Loucy (cell line): ENCODE results near the gene ELMO2.

Source experiments
- H2AFZ ChIP-seq: fragments of 200-600 bp; sonication (generic); 2 replicates; pipeline ENCODE4 v1.6.0; 2016; ENCODE audit warnings: antibody characterized with exemption, mild to moderate bottlenecking, low read length, moderate library complexity
- H3F3A ChIP-seq: fragments of 200-600 bp; 2 replicates; pipeline ENCODE4 v1.6.0; 2016; ENCODE audit warnings: antibody characterized with exemption, low read depth, mild to moderate bottlenecking
- H3K27me3 ChIP-seq: fragments of 200-600 bp; sonication (generic); 2 replicates; pipeline ENCODE4 v1.6.1; 2014; ENCODE audit warnings: low read length, mild to moderate bottlenecking; ENCODE audit not compliant: insufficient read depth, poor library complexity, severe bottlenecking
- H3K36me3 ChIP-seq: fragments of 200-600 bp; sonication (generic); 2 replicates; pipeline ENCODE4 v1.6.1; 2016; ENCODE audit warnings: low read length; ENCODE audit not compliant: insufficient read depth
- H3K4me1 ChIP-seq: fragments of 200-600 bp; sonication (generic); 2 replicates; pipeline ENCODE4 v1.5.1; 2014; ENCODE audit warnings: low read length, mild to moderate bottlenecking; ENCODE audit not compliant: insufficient read depth, poor library complexity, severe bottlenecking
- H3K4me2 ChIP-seq: fragments of 200-600 bp; sonication (generic); 2 replicates; pipeline ENCODE4 v1.6.0; 2014; ENCODE audit warnings: antibody characterized with exemption, low read length, low read depth, mild to moderate bottlenecking; ENCODE audit not compliant: poor library complexity, severe bottlenecking
- H3K4me3 ChIP-seq: fragments of 200-600 bp; sonication (generic); 2 replicates; pipeline ENCODE4 v1.5.1; 2014; ENCODE audit warnings: low read length, mild to moderate bottlenecking, mixed read lengths; ENCODE audit not compliant: poor library complexity, severe bottlenecking
- H3K79me2 ChIP-seq: fragments of 200-600 bp; sonication (generic); 2 replicates; pipeline ENCODE4 v1.6.1; 2014; ENCODE audit warnings: low read length; ENCODE audit not compliant: insufficient read depth
- H3K9ac ChIP-seq: fragments of 200-600 bp; sonication (generic); 2 replicates; pipeline ENCODE4 v1.6.0; 2014; ENCODE audit warnings: mild to moderate bottlenecking, low read depth, low read length, moderate library complexity; ENCODE audit not compliant: poor library complexity, severe bottlenecking
- H3K9me2 ChIP-seq: fragments of 200-600 bp; sonication (generic); replicated peaks from 2 replicates; pipeline ENCODE4 v1.6.1; 2016; ENCODE audit warnings: low read depth, low read length, mixed read lengths
- H3K9me3 ChIP-seq: fragments of 200-600 bp; sonication (generic); 2 replicates; pipeline ENCODE4 v1.6.1; 2014; ENCODE audit warnings: mild to moderate bottlenecking, antibody characterized with exemption, low read length, low read depth; ENCODE audit not compliant: insufficient read depth
- H4K20me1 ChIP-seq: fragments of 200-600 bp; sonication (generic); 2 replicates; pipeline ENCODE4 v1.6.0; 2014; ENCODE audit warnings: antibody characterized with exemption, low read length, mild to moderate bottlenecking; ENCODE audit not compliant: insufficient read depth, poor library complexity, severe bottlenecking
- CTCF ChIP-seq: fragments of 200-600 bp; sonication (generic); conservative IDR thresholded peaks from 2 replicates; pipeline ENCODE4 v1.5.1; 2014; ENCODE audit warnings: mild to moderate bottlenecking, antibody characterized with exemption, low read length
- EZH2phosphoT487 ChIP-seq: fragments of 200-600 bp; IDR thresholded peaks from 2 replicates; pipeline ENCODE4 v1.6.1; 2018; ENCODE audit warnings: antibody characterized with exemption, mild to moderate bottlenecking, moderate library complexity, borderline replicate concordance

ELMO2 gene

GRCh38 chr20:46420878-46421277 lies 14.5 kb upstream of the ELMO2 start:
- Histone ChIP-seq H3K9me3 (no peaks in the 10 kb centered on the region), H3K9me2 (no peaks in the 10 kb centered on the region)

GRCh38 chr20:46419882-46420281 lies 13.5 kb upstream of the ELMO2 start:
- Histone ChIP-seq H3F3A (no peaks in the 10 kb centered on the region), H3K4me3 (no peak overlapping the region), H3K36me3 (no peaks in the 10 kb centered on the region), H4K20me1 (no peaks in the 10 kb centered on the region), H3K9me2 (no peaks in the 10 kb centered on the region), H2AFZ (no peak overlapping the region), H3K4me2 (no peak overlapping the region), H3K79me2 (no peaks in the 10 kb centered on the region), H3K9ac (no peak overlapping the region), H3K4me1 (no peaks in the 10 kb centered on the region), H3K27me3 (no peaks in the 10 kb centered on the region), H3K9me3 (no peaks in the 10 kb centered on the region)
- TF ChIP-seq EZH2phosphoT487 (no peak), CTCF (no peak)

More at GRCh38 chr20:46420878-46421277, 14.5 kb upstream of the ELMO2 start:
- Histone ChIP-seq H3K79me2 (no peaks in the 10 kb centered on the region), H3K9ac (no peak overlapping the region), H3K4me3 (no peak overlapping the region), H2AFZ (no peak overlapping the region), H3K36me3 (no peaks in the 10 kb centered on the region), H3K4me2 (no peak overlapping the region), H3K4me1 (no peaks in the 10 kb centered on the region), H3K27me3 (no peaks in the 10 kb centered on the region), H3F3A (no peaks in the 10 kb centered on the region), H4K20me1 (no peaks in the 10 kb centered on the region)
- no peak for TF ChIP-seq EZH2phosphoT487
- no peak for TF ChIP-seq CTCF

- H3K4me1 ChIP-seq = no peaks in the 10 kb centered on the region
- no peak overlapping the region for H3K4me2 ChIP-seq
- H3K79me2 ChIP-seq = no peaks in the 10 kb centered on the region
- H3K36me3 ChIP-seq = no peaks in the 10 kb centered on the region
- H3F3A ChIP-seq = no peaks in the 10 kb centered on the region
- no peaks in the 10 kb centered on the region for H4K20me1 ChIP-seq
- H3K9me3 ChIP-seq = no peaks in the 10 kb centered on the region
- H3K4me3 ChIP-seq = no peak overlapping the region
- no peak overlapping the region for H3K9ac ChIP-seq
- no peaks in the 10 kb centered on the region for H3K27me3 ChIP-seq
- no peaks in the 10 kb centered on the region for H3K9me2 ChIP-seq
- no peak overlapping the region for H2AFZ ChIP-seq
- TF ChIP-seq CTCF (no peak), EZH2phosphoT487 (no peak)
Measured at GRCh38 chr20:46416839-46417238, 10.4 kb upstream of the ELMO2 start.
